K562 (cell line): ENCODE results near the gene REG4. TPM values are rescaled to one million over a fixed set of nuclear protein-coding genes. Genes with fewer than 3 reads are reported as not detected.

Source experiments
- CREBBP ChIP-seq: IDR thresholded peaks from one replicate; pipeline ENCODE4 v1.6.1; 2012; ENCODE audit warnings: low read depth, mild to moderate bottlenecking, control low read depth, inconsistent platforms, low read length
- CTCFL ChIP-seq: IDR thresholded peaks from 2 replicates; pipeline ENCODE4 v1.6.1; 2011; ENCODE audit warnings: borderline replicate concordance, low read depth, mild to moderate bottlenecking, moderate library complexity, low read length; ENCODE audit not compliant: insufficient read depth, poor library complexity, severe bottlenecking
- ETV1 ChIP-seq: fragments of 450-650 bp; conservative IDR thresholded peaks from 2 replicates; pipeline ENCODE4 v1.6.1; 2016; ENCODE audit warnings: missing genetic modification characterization, control low read depth, low read depth, missing compliant biosample characterization
- HINFP ChIP-seq: fragments of 450-650 bp; conservative IDR thresholded peaks from 2 replicates; pipeline ENCODE4 v1.6.1; 2016; ENCODE audit warnings: missing genetic modification characterization, low read depth, mild to moderate bottlenecking, control low read depth, missing compliant biosample characterization
- IRF1 ChIP-seq: sonication (generic); formaldehyde crosslinking; IDR thresholded peaks from 2 replicates; pipeline ENCODE4 v1.8.0; 2022; ENCODE audit warnings: missing genetic modification reagents, mild to moderate bottlenecking, borderline replicate concordance
- MYNN ChIP-seq, 2 experiments: sonication (generic); formaldehyde crosslinking in 1 of 2; IDR thresholded peaks; 2 replicates each; pipeline versions ENCODE4 v1.5.0 to v1.6.1; 2016 to 2020; ENCODE audit warnings: antibody characterized with exemption in 1 of 2, missing genetic modification reagents in 1 of 2
- PTBP1 ChIP-seq: fragments of 200-400 bp; formaldehyde crosslinking; IDR thresholded peaks from 2 replicates; pipeline ENCODE4 v1.6.1; 2017; ENCODE audit warnings: low read depth, low read length
- RCOR1 ChIP-seq, 2 experiments: IDR thresholded peaks; 2 replicates each; pipeline ENCODE4 v1.6.1; 2012; ENCODE audit warnings: low read depth in 2 of 2, low read length in 2 of 2, borderline replicate concordance in 1 of 2, improper control_type of control experiment in 1 of 2
- RFX7 ChIP-seq: fragments of 250-450 bp; sonication (Bioruptor Pico); IDR thresholded peaks from 2 replicates; pipeline ENCODE4 v1.5.1; 2021; ENCODE audit warnings: mild to moderate bottlenecking
- SNAPC5 ChIP-seq: fragments of 250-450 bp; sonication (Bioruptor Pico); IDR thresholded peaks from 2 replicates; pipeline ENCODE4 v1.8.0; 2021; ENCODE audit warnings: moderate library complexity, mild to moderate bottlenecking, inconsistent platforms
- TAF1 ChIP-seq: IDR thresholded peaks from 2 replicates; pipeline ENCODE4 v1.6.1; 2011; ENCODE audit warnings: mild to moderate bottlenecking, low read length, moderate library complexity; ENCODE audit not compliant: insufficient read depth, control insufficient read depth, severe bottlenecking; ENCODE audit errors: extremely low read depth
- THAP7 ChIP-seq: fragments of 250-450 bp; sonication (Bioruptor Pico); IDR thresholded peaks from 2 replicates; pipeline ENCODE4 v1.5.0; 2021
- XRCC5 ChIP-seq: fragments of 200-400 bp; formaldehyde crosslinking; IDR thresholded peaks from 2 replicates; pipeline ENCODE4 v1.6.1; 2017; ENCODE audit warnings: low read depth, mild to moderate bottlenecking, low read length
- ZBED1 ChIP-seq: IDR thresholded peaks from 2 replicates; pipeline ENCODE4 v1.6.1; 2014
- ZBTB11 ChIP-seq, 3 experiments: fragments of 200-800 bp in 1 of 3; fragments of 250-450 bp in 1 of 3; fragments of 450-650 bp in 1 of 3; sonication (Bioruptor Pico) in 1 of 3; sonication (Bioruptor generic) in 1 of 3; formaldehyde crosslinking in 1 of 3; IDR thresholded peaks; 2 replicates each; pipeline versions ENCODE4 v1.6.1 to v1.8.0; 2016 to 2022; ENCODE audit warnings: mild to moderate bottlenecking in 2 of 3, missing genetic modification characterization in 2 of 3, missing compliant biosample characterization in 1 of 3, moderate library complexity in 1 of 3
- ZNF280A ChIP-seq: fragments of 450-650 bp; IDR thresholded peaks from 2 replicates; pipeline ENCODE4 v1.6.1; 2018; ENCODE audit warnings: mild to moderate bottlenecking, low read depth; ENCODE audit not compliant: partially characterized antibody
- polyA plus RNA-seq, 8 experiments: library from polyadenylated mRNA; depleted of rRNA in 4 of 8; stranded (reverse) in 5 of 8; unstranded in 3 of 8; fragments of >200 nt; fragmentation: Nextera tagmentation in 2 of 8; fragmentation: Illumina TruSeq in 1 of 8; extraction: Ambion mirVana in 2 of 8; extraction: Trizol in 1 of 8; gene quantifications; 2 replicates each; pipeline versions ENCODE4 v1.2.1 to v1.2.3, GENCODE V29; 2011 to 2014; ENCODE audit warnings: inconsistent platforms in 1 of 8, missing spikeins in 1 of 8
- total RNA-seq, 7 experiments: library from RNA; depleted of rRNA in 6 of 7; stranded (reverse); fragments of >200 nt in 6 of 7; fragmentation: Illumina TruSeq in 2 of 7; extraction: Trizol in 2 of 7; gene quantifications; 2 replicates each; pipeline versions ENCODE4 v1.2.1 to v1.2.3, GENCODE V29; 2011 to 2021; ENCODE audit warnings: low replicate concordance in 1 of 7

The REG4 gene
- total and polyA plus RNA-seq, 9 of the 15 experiments (the other 6 are each of a cell fraction or from before 2014, with no cell fraction given), result not detected

- no peak for TF ChIP-seq PTBP1
- no peak for TF ChIP-seq CTCFL
- TF ChIP-seq ETV1 (tag), result peak; percentile 71
- TF ChIP-seq RCOR1 (IDR thresholded peaks at IDR 0.05; ENCODE audit: borderline replicate concordance in 1 of 2, low read depth in 2 of 2, low read length in 2 of 2), result peak in 1 of 2 experiments; percentile 77; a peak in 2 of 4 replicates
- TF ChIP-seq XRCC5, result no peak
- no peak for TF ChIP-seq SNAPC5 (CRISPR knock-in tag)
- TF ChIP-seq CREBBP, result no peak
- no peak for TF ChIP-seq HINFP (tag)
- no peak for TF ChIP-seq IRF1 (CRISPR knock-in tag)
- peak in 1 of 3 experiments; percentile 87; a peak in 2 of 6 replicates for TF ChIP-seq ZBTB11 (CRISPR knock-in tag; IDR thresholded peaks at IDR 0.05)
- TF ChIP-seq ZBED1, result no peak
- TF ChIP-seq THAP7 (CRISPR knock-in tag), result no peak
- no peak for TF ChIP-seq TAF1
- TF ChIP-seq MYNN (IDR thresholded peaks at IDR 0.05), result 0 out of 2 replicates have a peak, but pooled peaks have one; percentile 47
- TF ChIP-seq MYNN (CRISPR knock-in tag; IDR thresholded peaks at IDR 0.05), result no peak
- no peak for TF ChIP-seq RFX7 (CRISPR knock-in tag)
- TF ChIP-seq ZNF280A, result no peak
Observed at GRCh38 chr1:119859647-119860046, 48.4 kb upstream of the REG4 start (continued).
